ENCODE measurements around the gene RHOG. TPM values are rescaled to one million over a fixed set of nuclear protein-coding genes. Genes with fewer than 3 reads are reported as not detected.
A peak's percentile ranks its signal among the peaks of the same experiment; 100 is the strongest.
"Not testable (repeated sequence)": the region's sequence is repeated elsewhere in the genome, so short reads cannot be mapped to it uniquely, and the experiment has no call there.

Gene RHOG
- total RNA-seq, 8 experiments from 2014 or later, result 2.2 to 23.0 (median 8.5) TPM

DNA sequence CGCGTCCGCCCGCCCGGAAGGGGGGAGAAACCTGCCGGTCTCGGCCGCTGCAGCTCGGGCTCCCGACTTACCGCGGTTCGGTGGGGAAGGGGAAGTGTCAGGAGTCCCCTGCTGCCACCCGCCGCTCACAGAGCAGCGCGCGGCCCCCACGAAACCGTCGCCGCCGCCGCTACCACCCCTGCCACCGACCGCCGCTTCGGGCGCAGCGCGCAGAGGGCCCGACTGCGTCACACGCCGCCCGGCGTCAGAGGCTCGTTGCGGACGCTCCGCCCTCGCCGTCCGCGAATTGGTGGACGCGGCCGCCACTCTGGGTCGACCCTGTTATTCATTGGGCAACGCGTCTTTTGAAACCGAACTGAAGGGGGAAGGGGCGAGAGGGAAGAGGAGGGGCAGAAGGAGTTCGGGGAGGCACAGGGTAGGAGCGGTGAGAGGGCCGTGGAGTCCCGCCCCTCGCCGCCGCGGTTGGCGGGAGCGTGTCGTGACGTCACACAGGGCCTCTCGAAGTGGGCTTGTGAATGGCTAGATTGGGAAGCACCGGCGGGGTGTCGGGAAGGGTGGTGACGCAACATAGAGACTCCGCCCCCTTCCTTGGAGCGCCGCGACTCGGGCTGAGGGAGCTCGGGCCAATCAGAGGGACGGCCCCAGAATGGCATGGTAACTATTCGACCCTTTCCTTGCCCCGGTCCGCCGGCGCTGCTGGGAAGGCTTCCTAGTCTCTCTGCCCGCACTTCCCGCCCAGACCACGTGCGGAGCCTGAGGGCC is 43.2 kb downstream of the RHOG start, which contains the start of gene NUP98:
Gene NUP98 (minus strand): TSS at position 226 of the 762 bp plus-strand sequence. CDS start 15,437 bp downstream, outside the sequence.
- H3K4me3 ChIP-seq, result peak within 1 kb of the TSS; percentile 70 to 94 (median 76)
- peak; percentile 78 to 94 (median 91) for ATAC-seq (replicated peaks in 6 of 8)
- in situ Hi-C loops (cut with MboI; ENCODE audit: low pct_unique_long_range_greater_than_20kb in 2 of 9, low sequenced_read_pairs in 9 of 9, unreplicated experiment in 9 of 9), result no loop called here
- peak within 1 kb of the TSS; percentile 88 to 97 for H3K27ac ChIP-seq
- 0 to 5% (median 0%) methylated on average over 1 to 8 of the region's 86 CpGs; no CpG with 5 or more reads in 5 of the 10 experiments for WGBS, 10 experiments
- peaks cover 4 to 5% of the 10 kb centered on the region in 2 donors for H3K4me1 ChIP-seq (replicated peaks in 1 of 2)

DNA sequence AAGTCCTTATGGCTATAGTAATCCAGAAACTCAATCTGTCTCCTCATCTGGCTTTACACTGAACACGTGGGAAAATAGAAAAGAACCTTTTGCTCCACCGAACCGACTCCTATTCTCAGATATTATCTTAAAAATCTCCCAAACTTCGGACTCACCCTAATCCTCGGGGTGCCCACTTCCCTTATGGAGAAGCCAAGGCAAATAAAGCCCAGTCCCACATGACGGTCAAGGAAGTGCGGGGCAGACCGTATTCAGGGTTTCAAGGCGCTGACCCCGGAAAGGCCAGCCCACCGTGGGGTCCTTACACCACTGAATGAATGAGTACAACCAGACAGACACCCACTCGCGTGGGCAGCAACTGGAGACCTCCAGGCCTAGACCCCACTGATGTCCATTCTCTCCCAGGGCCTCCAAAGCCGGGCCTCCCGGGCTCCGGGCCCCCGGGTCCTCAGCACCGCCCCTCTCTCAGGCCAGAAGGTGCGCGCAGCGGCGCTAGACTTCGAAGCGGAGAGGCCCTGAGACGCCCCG is 43.9 kb downstream of the RHOG start:
- Histone ChIP-seq H3K27ac (peak overlapping the region; percentile 88 to 97), H3K4me1 (replicated peaks in 1 of 2) (peaks cover 4 to 5% of the 10 kb centered on the region in 2 donors), H3K4me3 (peak overlapping the region; percentile 70 to 94 (median 76))
- ATAC-seq (replicated peaks in 6 of 8), result peak; percentile 17 to 39 (median 29)
- whole genome bisulfite sequencing, 10 experiments, result 0% methylated on average over 1 to 11 of the region's 26 CpGs; no CpG with 5 or more reads in 4 of the 10 experiments
- in situ Hi-C loops (cut with MboI; ENCODE audit: low pct_unique_long_range_greater_than_20kb in 2 of 9, low sequenced_read_pairs in 9 of 9, unreplicated experiment in 9 of 9), result no loop called here

DNA sequence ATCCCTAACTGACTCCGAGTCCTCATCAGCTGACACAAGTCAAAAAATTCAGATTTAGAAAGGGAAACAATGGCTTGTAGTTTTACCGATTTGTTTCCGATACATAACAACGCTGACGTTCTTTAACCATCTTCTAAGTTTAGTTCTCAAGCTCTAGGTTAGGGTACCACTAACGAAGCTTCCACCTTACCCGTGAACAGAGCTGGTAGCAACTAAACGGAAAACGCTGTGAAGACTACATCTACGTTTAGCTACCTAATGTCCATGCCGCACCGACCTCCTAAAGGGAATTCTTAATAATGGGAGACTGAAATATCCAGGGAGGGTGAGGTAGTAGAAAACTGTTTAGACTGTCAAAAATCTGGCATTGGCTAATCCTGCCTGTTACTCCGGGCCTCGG is 44.4 kb downstream of the RHOG start:
- H3K27ac ChIP-seq, result no peak overlapping the region
- ATAC-seq (replicated peaks in 6 of 8), result no peak
- peaks cover 4 to 5% of the 10 kb centered on the region in 2 donors for H3K4me1 ChIP-seq (replicated peaks in 1 of 2)
- in situ Hi-C loops (cut with MboI; ENCODE audit: low pct_unique_long_range_greater_than_20kb in 2 of 9, low sequenced_read_pairs in 9 of 9, unreplicated experiment in 9 of 9), result no loop called here
- WGBS, 10 experiments, result 0 to 45% (median 12%) methylated on average over 1 to 14 of the region's 14 CpGs
- H3K4me3 ChIP-seq, result peak overlapping the region; percentile 70 to 94 (median 76)

DNA sequence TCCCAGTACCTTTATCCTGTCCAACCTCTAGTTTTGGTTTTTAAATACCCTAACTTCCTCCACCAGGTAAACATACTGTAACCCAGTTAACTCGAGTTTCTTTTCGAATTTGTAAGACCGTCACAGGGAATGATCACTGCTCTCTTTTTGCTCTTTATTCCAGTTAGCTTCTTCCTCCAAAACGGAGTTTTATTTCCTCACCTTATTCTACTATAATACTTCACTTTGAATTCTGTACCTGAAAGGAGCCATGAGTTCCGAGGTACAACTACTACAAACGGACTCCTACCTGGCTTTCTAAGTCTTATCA is 44.8 kb downstream of the RHOG start:
- in situ Hi-C loops (cut with MboI; ENCODE audit: low pct_unique_long_range_greater_than_20kb in 2 of 9, low sequenced_read_pairs in 9 of 9, unreplicated experiment in 9 of 9), result no loop called here
- ATAC-seq (replicated peaks in 6 of 8), result no peak
- Histone ChIP-seq H3K4me3 (peak overlapping the region; percentile 70 to 94 (median 76)), H3K4me1 (replicated peaks in 1 of 2) (peaks cover 4 to 5% of the 10 kb centered on the region in 2 donors), H3K27ac (no peak overlapping the region)
- 32 to 55% (median 46%) methylated on average over 3 to 6 of the region's 6 CpGs for WGBS, 10 experiments

DNA sequence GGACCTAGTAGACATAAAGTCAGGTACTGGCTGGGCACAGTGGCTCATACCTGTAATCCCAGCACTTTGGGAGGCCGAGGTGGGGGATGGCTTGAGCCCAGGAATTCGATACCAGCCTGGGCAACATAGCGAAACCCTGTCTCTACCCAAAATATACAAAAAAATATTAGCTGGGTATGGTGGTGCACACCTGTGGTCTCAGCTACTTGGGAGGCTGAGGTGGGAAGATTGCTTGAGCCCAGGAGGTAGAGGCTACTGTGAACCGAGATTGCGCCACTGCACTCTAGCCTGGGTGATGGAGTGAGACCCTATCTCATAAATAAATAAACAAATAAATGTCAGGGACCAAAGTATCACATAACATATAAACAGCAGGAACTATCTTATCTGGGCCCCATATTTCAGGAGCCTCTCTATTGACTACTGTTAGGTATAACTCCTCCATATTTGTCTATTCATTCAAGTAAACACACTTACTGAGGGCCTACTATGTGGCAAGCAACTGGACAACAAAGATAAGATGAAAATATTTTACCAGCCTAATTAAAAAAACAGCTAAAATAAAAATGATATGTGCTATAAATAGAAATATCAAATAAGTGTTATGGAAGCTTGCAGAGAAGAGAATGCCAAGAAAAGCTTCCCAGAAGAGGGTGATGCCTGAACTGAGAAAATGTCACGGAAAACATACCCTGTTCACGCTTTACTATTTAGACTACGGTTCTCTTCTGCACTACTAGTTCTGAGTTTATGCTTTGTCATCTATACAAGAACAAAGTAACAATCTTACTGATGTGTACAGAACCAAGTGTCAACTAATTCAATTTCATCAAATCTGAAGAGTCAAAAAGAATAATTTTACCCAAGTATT is 45.4 kb downstream of the RHOG start:
- Histone ChIP-seq H3K27ac (no peak overlapping the region), H3K4me1 (replicated peaks in 1 of 2) (peaks cover 4 to 5% of the 10 kb centered on the region in 2 donors), H3K4me3 (peak overlapping the region in 4 of 5 donors; percentile 70 to 89 (median 74))
- WGBS, 10 experiments, result 69 to 100% (median 90%) methylated on average over 2 to 8 of the region's 8 CpGs
- no peak for ATAC-seq (replicated peaks in 6 of 8)
- in situ Hi-C loops (cut with MboI; ENCODE audit: low pct_unique_long_range_greater_than_20kb in 2 of 9, low sequenced_read_pairs in 9 of 9, unreplicated experiment in 9 of 9), result no loop called here

DNA sequence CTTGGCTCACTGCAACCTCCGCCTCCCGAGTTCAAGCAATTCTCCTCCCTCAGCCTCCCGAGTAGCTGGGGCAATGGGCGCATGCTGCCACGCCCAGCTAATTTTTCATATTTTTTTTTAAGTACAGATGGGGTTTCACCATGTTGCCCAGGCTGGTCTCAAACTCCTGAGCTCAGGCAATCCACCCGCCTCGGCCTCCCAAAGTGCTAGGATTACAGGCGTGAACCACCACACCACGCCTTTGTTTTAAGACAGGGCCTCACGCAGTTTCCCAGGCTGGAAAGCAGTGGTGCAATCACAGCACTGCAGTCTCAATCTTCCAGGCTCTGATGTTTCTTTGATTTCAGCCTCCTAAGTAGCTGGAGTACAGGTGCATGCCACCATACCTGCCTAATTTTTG is 46.4 kb downstream of the RHOG start:
- 86 to 100% (median 97%) methylated on average over 3 to 8 of the region's 10 CpGs; no CpG with 5 or more reads in 4 of the 10 experiments for WGBS, 10 experiments
- ATAC-seq (replicated peaks in 6 of 8); in situ Hi-C loops (cut with MboI; ENCODE audit: low pct_unique_long_range_greater_than_20kb in 2 of 9, low sequenced_read_pairs in 9 of 9, unreplicated experiment in 9 of 9); H3K4me3 ChIP-seq; H3K4me1 ChIP-seq (replicated peaks in 1 of 2); H3K27ac ChIP-seq: not testable (repeated sequence)

DNA sequence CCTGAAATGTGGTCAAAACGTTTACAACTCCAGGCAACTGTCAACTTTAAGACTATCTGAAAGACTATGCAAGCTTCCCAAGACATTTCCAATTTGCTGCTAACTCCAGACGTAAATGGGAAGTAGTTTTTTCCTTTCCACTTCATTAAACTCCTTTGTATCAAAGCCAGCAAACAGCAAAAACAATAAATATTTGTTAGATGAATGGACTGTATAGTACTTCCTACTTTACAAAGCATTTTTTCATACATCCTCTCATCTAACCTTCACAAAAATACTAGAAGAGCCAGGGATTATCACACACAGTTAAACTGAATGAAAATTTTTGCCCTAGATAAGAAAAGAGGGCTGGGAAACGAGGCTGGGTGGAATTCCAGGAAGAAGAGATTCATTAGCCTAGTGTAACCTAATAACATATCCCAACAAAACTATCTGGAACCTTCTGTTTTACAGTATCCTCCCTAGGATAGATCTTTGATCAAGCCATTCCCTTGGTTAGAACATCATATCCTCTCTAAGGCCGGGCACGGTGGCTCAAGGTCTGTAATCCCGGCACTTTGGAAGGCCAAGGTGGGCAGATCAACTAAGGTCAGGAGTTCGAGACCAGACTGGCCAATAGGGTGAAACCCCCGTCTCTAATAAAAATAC is 53.9 kb downstream of the RHOG start:
- Histone ChIP-seq H3K27ac (no peak overlapping the region), H3K4me3 (no peak overlapping the region), H3K4me1 (replicated peaks in 1 of 2) (peaks cover 0 to 2% of the 10 kb centered on the region in 2 donors)
- 35 to 100% (median 51%) methylated on average over 1 to 6 of the region's 8 CpGs for WGBS, 10 experiments
- in situ Hi-C loops (cut with MboI; ENCODE audit: low pct_unique_long_range_greater_than_20kb in 2 of 9, low sequenced_read_pairs in 9 of 9, unreplicated experiment in 9 of 9), result no loop called here
- peak in 1 of 8 experiments; percentile 6 for ATAC-seq (replicated peaks in 6 of 8)

DNA sequence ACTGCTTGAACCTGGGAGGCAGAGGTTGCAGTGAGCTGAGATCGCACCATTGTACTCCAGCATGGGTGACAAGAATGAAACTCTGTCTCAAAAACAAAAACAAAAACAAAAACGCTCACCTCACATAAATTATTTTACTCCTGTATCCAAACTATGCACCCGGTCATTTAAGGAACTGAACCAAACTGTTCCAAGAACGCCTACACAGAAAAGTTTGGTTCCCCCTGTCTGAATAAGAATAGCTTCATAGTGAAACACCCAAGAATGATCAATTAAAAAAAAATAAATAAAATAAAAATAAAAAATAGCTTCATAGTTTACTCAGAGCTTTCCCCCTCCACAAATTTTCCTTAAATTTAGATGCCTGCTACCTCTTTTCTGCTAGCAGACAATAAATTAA is 57.1 kb downstream of the RHOG start:
- WGBS, 10 experiments, result 60 to 100% (median 97%) methylated on average over 1 to 4 of the region's 4 CpGs; no CpG with 5 or more reads in 1 of the 10 experiments
- H3K27ac ChIP-seq, result no peak overlapping the region

DNA sequence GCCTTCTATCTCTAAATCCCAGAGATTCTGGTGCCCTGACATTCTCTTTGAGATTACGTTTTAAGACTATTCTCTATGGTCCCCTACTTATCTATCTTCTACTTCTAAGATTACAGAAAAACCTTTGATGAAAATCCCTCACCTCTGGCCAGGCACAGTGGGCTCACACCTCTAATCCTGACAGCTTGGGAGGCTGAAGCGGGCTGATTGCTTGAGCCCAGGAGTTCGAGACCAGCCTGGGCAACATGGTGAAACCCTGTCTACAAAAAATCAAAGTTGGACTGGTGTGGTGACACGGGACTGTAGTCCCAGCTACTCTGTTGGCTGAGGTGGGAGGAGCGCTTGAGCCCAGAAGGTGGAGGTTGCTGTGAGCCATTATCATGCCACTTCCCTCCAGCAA is 57.8 kb downstream of the RHOG start:
- H3K27ac ChIP-seq, result no peak overlapping the region
- in situ Hi-C loops (cut with MboI; ENCODE audit: low pct_unique_long_range_greater_than_20kb in 2 of 9, low sequenced_read_pairs in 9 of 9, unreplicated experiment in 9 of 9), result no loop called here
- WGBS, 10 experiments, result 75 to 100% (median 80%) methylated on average over 1 to 2 of the region's 5 CpGs; no CpG with 5 or more reads in 3 of the 10 experiments
- no peak overlapping the region for H3K4me3 ChIP-seq
- peaks cover 0 to 2% of the 10 kb centered on the region in 2 donors for H3K4me1 ChIP-seq (replicated peaks in 1 of 2)
- ATAC-seq (replicated peaks in 6 of 8), result no peak

More for the DNA sequence above, 57.1 kb downstream of the RHOG start:
- H3K4me3 ChIP-seq, result no peak overlapping the region
- in situ Hi-C loops (cut with MboI; ENCODE audit: low pct_unique_long_range_greater_than_20kb in 2 of 9, low sequenced_read_pairs in 9 of 9, unreplicated experiment in 9 of 9), result no loop called here
- H3K4me1 ChIP-seq (replicated peaks in 1 of 2), result peaks cover 0 to 2% of the 10 kb centered on the region in 2 donors
- no peak for ATAC-seq (replicated peaks in 6 of 8)

DNA sequence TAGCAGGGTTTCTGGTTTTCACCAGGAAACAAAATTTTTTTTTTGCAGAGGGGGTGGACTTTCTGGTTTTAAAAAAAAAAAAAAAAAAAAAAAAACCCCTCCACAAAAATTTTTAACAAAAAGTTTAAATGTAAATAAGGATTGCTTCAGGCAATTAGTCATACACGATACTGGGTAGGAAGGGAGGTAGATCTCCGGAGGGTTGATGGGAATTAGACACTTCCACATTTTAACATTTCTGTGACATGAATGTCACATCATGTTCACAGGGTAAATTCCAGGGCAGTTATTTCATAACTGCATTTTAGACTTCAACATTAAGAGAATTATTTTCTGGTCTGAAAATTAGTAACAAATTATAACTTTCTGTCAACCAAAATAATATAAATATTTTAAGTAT is 59.3 kb downstream of the RHOG start:
- peak in 3 of 8 experiments; percentile 17 to 75 (median 67) for ATAC-seq (replicated peaks in 6 of 8)
- in situ Hi-C loops (cut with MboI; ENCODE audit: low pct_unique_long_range_greater_than_20kb in 2 of 9, low sequenced_read_pairs in 9 of 9, unreplicated experiment in 9 of 9), result no loop called here

More for the DNA sequence above, 59.3 kb downstream of the RHOG start:
- Histone ChIP-seq H3K4me1 (replicated peaks in 1 of 2) (no peaks in the 10 kb centered on the region), H3K27ac (no peak overlapping the region), H3K4me3 (no peak overlapping the region)
- WGBS, 10 experiments, result 4 to 100% (median 78%) methylated on average over 1 to 2 of the region's 2 CpGs

All from motor neuron (in vitro differentiated cells).